Left lung (tissue), 10 donors: Measurements from ENCODE around the gene SRCIN1. TPM values are rescaled to one million over a fixed set of nuclear protein-coding genes. Genes with fewer than 3 reads are reported as not detected.

Experiments
- ATAC-seq: fragments of 200-7000 bp; cut with Tn5 transposase; one replicate; pipeline ENCODE4 v1.9.1; 2020; ENCODE audit warnings: moderate library complexity
- DNase-seq, 4 donors: peaks; one replicate each; pipeline ENCODE4 v3.0.0-alpha.2; 2013 to 2020
- H3K27ac ChIP-seq, 2 donors: fragments of 200-600 bp; sonication (generic) in 1 of 2; one replicate each; pipeline versions ENCODE4 v1.5.0 to v1.8.0; 2020 to 2021
- H3K27me3 ChIP-seq, 2 donors: fragments of 200-600 bp; sonication (generic) in 1 of 2; one replicate each; pipeline versions ENCODE4 v1.5.0 to v1.8.0; 2020 to 2021
- H3K36me3 ChIP-seq, 2 donors: fragments of 200-600 bp; sonication (generic) in 1 of 2; one replicate each; pipeline versions ENCODE4 v1.5.0 to v1.8.0; 2020 to 2021
- H3K4me1 ChIP-seq, 2 donors: fragments of 200-600 bp; one replicate each; pipeline ENCODE4 v1.8.0; 2021
- H3K4me3 ChIP-seq, 2 donors: fragments of 200-600 bp; sonication (generic) in 1 of 2; one replicate each; pipeline versions ENCODE4 v1.5.0 to v1.8.0; 2020 to 2021; ENCODE audit warnings: mild to moderate bottlenecking in 1 of 2
- H3K9me3 ChIP-seq, 2 donors: fragments of 200-600 bp; sonication (generic) in 1 of 2; one replicate each; pipeline versions ENCODE4 v1.5.0 to v1.8.0; 2020 to 2021
- CTCF ChIP-seq, 2 donors: fragments of 200-600 bp; sonication (generic) in 1 of 2; IDR thresholded peaks; one replicate each; pipeline versions ENCODE4 v1.5.0 to v1.8.0; 2021; ENCODE audit warnings: antibody characterized with exemption in 2 of 2
- intact Hi-C, 2 donors: fragments of 100-400 bp; cut with DNase I; formaldehyde crosslinking; loops; one replicate each; pipeline versions ENCODE4 v1.11.2 to v1.14.2; 2022
- polyA plus RNA-seq, 6 donors: library from polyadenylated mRNA; unstranded; fragments of 120-200 nt; gene quantifications; one replicate each; pipeline ENCODE4 v1.2.1, GENCODE V29; 2013; ENCODE audit not compliant: insufficient read length in 6 of 6
- total RNA-seq, 2 donors: library from RNA; stranded (reverse); fragmentation: NEBNext Ultra II Directional; extraction: Animal tissue kit (Norgen Biotek cat#: 25700); gene quantifications; one replicate each; pipeline ENCODE4 v1.2.1, GENCODE V29; 2021
- donor health status: DM: no; HTN: yes; CAD: no.
- donor health status: DM: no; HTN: no; CAD: no.

SRCIN1 gene
- total and polyA plus RNA-seq, 8 donors, result 2.7 to 10.6 (median 7.4) TPM

GRCh38 chr17:38598536-38598935 is 7.2 kb downstream of the SRCIN1 start:
- H3K27me3 ChIP-seq, result peaks cover 26 to 100% of the 10 kb centered on the region in 2 donors
- ATAC-seq, result peak; percentile 85

GRCh38 chr17:38597375-38597774 is 8.4 kb downstream of the SRCIN1 start:
- Histone ChIP-seq H3K4me3 (no peak overlapping the region), H3K4me1 (peaks cover 0 to 3% of the 10 kb centered on the region in 2 donors), H3K9me3 (no peaks in the 10 kb centered on the region), H3K27ac (no peak overlapping the region), H3K36me3 (no peaks in the 10 kb centered on the region), H3K27me3 (peaks cover 29 to 100% of the 10 kb centered on the region in 2 donors)
- intact Hi-C loops, result no loop called here
- ATAC-seq (no peak), DNase-seq (no peak)
- no peak for TF ChIP-seq CTCF (IDR thresholded peaks at IDR 0.05)

More at GRCh38 chr17:38598536-38598935, 7.2 kb downstream of the SRCIN1 start:
- intact Hi-C loops, result no loop called here
- TF ChIP-seq CTCF (IDR thresholded peaks at IDR 0.05), result no peak
- Histone ChIP-seq H3K4me1 (no peaks in the 10 kb centered on the region), H3K36me3 (no peaks in the 10 kb centered on the region), H3K4me3 (no peak overlapping the region), H3K9me3 (no peaks in the 10 kb centered on the region), H3K27ac (no peak overlapping the region)
- peak in 1 of 4 donors; percentile 40 for DNase-seq

GRCh38 chr17:38596651-38597050 is 9.1 kb downstream of the SRCIN1 start:
- no peak for TF ChIP-seq CTCF (IDR thresholded peaks at IDR 0.05)
- peaks cover 29 to 100% of the 10 kb centered on the region in 2 donors for H3K27me3 ChIP-seq
- no peaks in the 10 kb centered on the region for H3K9me3 ChIP-seq
- no peaks in the 10 kb centered on the region for H3K36me3 ChIP-seq
- H3K4me1 ChIP-seq, result peaks cover 0 to 11% of the 10 kb centered on the region in 2 donors
- intact Hi-C loops, result no loop called here
- no peak overlapping the region for H3K27ac ChIP-seq
- no peak for DNase-seq
- no peak overlapping the region for H3K4me3 ChIP-seq
- ATAC-seq, result no peak

- Histone ChIP-seq H3K27me3 (peaks cover 29 to 100% of the 10 kb centered on the region in 2 donors), H3K9me3 (no peaks in the 10 kb centered on the region), H3K36me3 (no peaks in the 10 kb centered on the region), H3K27ac (no peak overlapping the region), H3K4me3 (no peak overlapping the region), H3K4me1 (peaks cover 0 to 18% of the 10 kb centered on the region in 2 donors)
- no peak for TF ChIP-seq CTCF (IDR thresholded peaks at IDR 0.05)
- no peak for DNase-seq
- no peak for ATAC-seq
- intact Hi-C loops, result no loop called here
Observed at GRCh38 chr17:38595892-38596291, 9.9 kb downstream of the SRCIN1 start.

- no peak for ATAC-seq
- H3K27me3 ChIP-seq, result peaks cover 21 to 100% of the 10 kb centered on the region in 2 donors
- H3K4me1 ChIP-seq, result peaks cover 0 to 19% of the 10 kb centered on the region in 2 donors
- no peak for TF ChIP-seq CTCF (IDR thresholded peaks at IDR 0.05)
- H3K4me3 ChIP-seq, result no peak overlapping the region
- DNase-seq, result no peak
- H3K27ac ChIP-seq, result no peak overlapping the region
- intact Hi-C loops, result no loop called here
- H3K9me3 ChIP-seq, result no peaks in the 10 kb centered on the region
- H3K36me3 ChIP-seq, result no peaks in the 10 kb centered on the region
Observed at GRCh38 chr17:38594152-38594551, 11.6 kb downstream of the SRCIN1 start.
